H9 (cell line): ENCODE data around the gene VPREB3. TPM values are rescaled to one million over a fixed set of nuclear protein-coding genes. Genes with fewer than 3 reads are reported as not detected.

ENCODE experiments used
- DNase-seq: peaks from one replicate; pipeline ENCODE4 v3.0.0-alpha.2; 2017
- H2AFZ ChIP-seq: one replicate; pipeline ENCODE4 v1.6.1; 2013; ENCODE audit warnings: mild to moderate bottlenecking, low read length, control low read depth, moderate library complexity
- H2AK5ac ChIP-seq: 2 replicates; pipeline ENCODE4 v1.6.1; 2013; ENCODE audit warnings: low read length, control low read depth, mixed read lengths; ENCODE audit not compliant: insufficient read length
- H2BK120ac ChIP-seq: one replicate; pipeline ENCODE4 v1.6.1; 2013; ENCODE audit warnings: low read depth, mild to moderate bottlenecking, low read length, control low read depth, inconsistent platforms; ENCODE audit not compliant: poor library complexity, severe bottlenecking
- H2BK12ac ChIP-seq: 2 replicates; pipeline ENCODE4 v1.6.1; 2013; ENCODE audit warnings: low read length, control low read depth, mixed read lengths, low read depth; ENCODE audit not compliant: insufficient read length
- H2BK15ac ChIP-seq: 2 replicates; pipeline ENCODE4 v1.6.1; 2013; ENCODE audit warnings: low read depth, low read length, control low read depth
- H2BK20ac ChIP-seq: one replicate; pipeline ENCODE4 v1.6.1; 2013; ENCODE audit warnings: low read depth, mild to moderate bottlenecking, low read length, control low read depth, inconsistent platforms; ENCODE audit not compliant: poor library complexity, severe bottlenecking
- H2BK5ac ChIP-seq: 2 replicates; pipeline ENCODE4 v1.6.1; 2013; ENCODE audit warnings: low read length, control low read depth, mixed read lengths; ENCODE audit not compliant: insufficient read length
- H3K14ac ChIP-seq: 2 replicates; pipeline ENCODE4 v1.6.1; 2013; ENCODE audit warnings: low read length, control low read depth; ENCODE audit not compliant: insufficient read depth
- H3K18ac ChIP-seq: 2 replicates; pipeline ENCODE4 v1.6.1; 2013; ENCODE audit warnings: low read depth, mild to moderate bottlenecking, mixed read lengths, low read length, control low read depth; ENCODE audit not compliant: insufficient read length
- H3K23ac ChIP-seq: 2 replicates; pipeline ENCODE4 v1.6.1; 2013; ENCODE audit warnings: low read length, control low read depth, mixed read lengths, low read depth; ENCODE audit not compliant: insufficient read length
- H3K23me2 ChIP-seq: 2 replicates; pipeline ENCODE4 v1.6.1; 2013; ENCODE audit warnings: low read depth, mild to moderate bottlenecking, mixed read lengths, low read length, control low read depth; ENCODE audit not compliant: insufficient read length, poor library complexity, severe bottlenecking
- H3K27ac ChIP-seq: 2 replicates; pipeline ENCODE4 v1.5.1; 2013; ENCODE audit warnings: low read length, control low read depth, mixed read lengths, low read depth; ENCODE audit not compliant: insufficient read length
- H3K27me3 ChIP-seq: 2 replicates; pipeline ENCODE4 v1.6.1; 2013; ENCODE audit warnings: low read length, control low read depth, inconsistent platforms; ENCODE audit not compliant: insufficient read depth
- H3K4ac ChIP-seq: 2 replicates; pipeline ENCODE4 v1.6.1; 2013; ENCODE audit warnings: low read depth, mild to moderate bottlenecking, control low read depth, inconsistent platforms, low read length, moderate library complexity
- H3K4me1 ChIP-seq: 2 replicates; pipeline ENCODE4 v1.6.1; 2013; ENCODE audit warnings: low read length, control low read depth, inconsistent platforms; ENCODE audit not compliant: insufficient read depth
- H3K4me2 ChIP-seq: 2 replicates; pipeline ENCODE4 v1.6.1; 2013; ENCODE audit warnings: low read length, control low read depth, mixed read lengths; ENCODE audit not compliant: insufficient read length, insufficient read depth
- H3K56ac ChIP-seq: 2 replicates; pipeline ENCODE4 v1.6.1; 2013; ENCODE audit warnings: low read depth, mild to moderate bottlenecking, mixed read lengths, low read length, control low read depth; ENCODE audit not compliant: insufficient read length
- H3K79me1 ChIP-seq: 2 replicates; pipeline ENCODE4 v1.6.1; 2013; ENCODE audit warnings: low read depth, mild to moderate bottlenecking, moderate library complexity, low read length, control low read depth, inconsistent platforms; ENCODE audit not compliant: insufficient read depth, poor library complexity, severe bottlenecking
- H3K79me2 ChIP-seq: 2 replicates; pipeline ENCODE4 v1.6.1; 2013; ENCODE audit warnings: low read length, control low read depth, inconsistent platforms; ENCODE audit not compliant: insufficient read depth
- H3K9ac ChIP-seq: 2 replicates; pipeline ENCODE4 v1.6.1; 2013; ENCODE audit warnings: low read length, control low read depth, mixed read lengths; ENCODE audit not compliant: insufficient read length; ENCODE audit errors: extremely low read depth
- H3K9me3 ChIP-seq: one replicate; pipeline ENCODE4 v1.6.1; 2013; ENCODE audit warnings: low read depth, low read length, inconsistent platforms; ENCODE audit not compliant: control insufficient read depth
- H3T11ph ChIP-seq: one replicate; pipeline ENCODE4 v1.6.1; 2013; ENCODE audit warnings: mild to moderate bottlenecking, low read length, control low read depth, inconsistent platforms
- H4K20me1 ChIP-seq: one replicate; pipeline ENCODE4 v1.6.1; 2013; ENCODE audit not compliant: control insufficient read depth, insufficient read length, insufficient read depth
- H4K5ac ChIP-seq: 2 replicates; pipeline ENCODE4 v1.6.1; 2013; ENCODE audit warnings: low read depth, mild to moderate bottlenecking, mixed read lengths, low read length, control low read depth; ENCODE audit not compliant: insufficient read length
- H4K8ac ChIP-seq: replicated peaks from 2 replicates; pipeline ENCODE4 v1.6.1; 2013; ENCODE audit warnings: low read length, control low read depth, mixed read lengths, low read depth; ENCODE audit not compliant: insufficient read length
- H4K91ac ChIP-seq: 2 replicates; pipeline ENCODE4 v1.6.1; 2013; ENCODE audit warnings: low read depth, mild to moderate bottlenecking, moderate library complexity, mixed read lengths, low read length, control low read depth; ENCODE audit not compliant: insufficient read length
- H3K27ac Mint-ChIP-seq, 3 experiments: 2 replicates in 2 of 3; 3 replicates in 1 of 3; pipeline ENCODE4 v1.8.0; 2020 to 2021; ENCODE audit warnings: mixed read lengths in 3 of 3, mild to moderate bottlenecking in 1 of 3, moderate library complexity in 1 of 3
- H3K27me3 Mint-ChIP-seq: 2 replicates; pipeline ENCODE4 v1.8.0; 2021; ENCODE audit warnings: low read depth, mild to moderate bottlenecking, moderate library complexity, mixed read lengths
- H3K36me3 Mint-ChIP-seq, 3 experiments: 2 replicates in 2 of 3; 3 replicates in 1 of 3; pipeline ENCODE4 v1.8.0; 2020 to 2021; ENCODE audit warnings: low read depth in 3 of 3, mixed read lengths in 3 of 3; ENCODE audit not compliant: insufficient read depth in 1 of 3
- H3K4me1 Mint-ChIP-seq, 2 experiments: 2 replicates each; pipeline ENCODE4 v1.8.0; 2020; ENCODE audit warnings: mixed read lengths in 2 of 2
- H3K4me3 Mint-ChIP-seq, 2 experiments: 2 replicates in 1 of 2; 3 replicates in 1 of 2; pipeline ENCODE4 v1.8.0; 2020 to 2021; ENCODE audit warnings: mild to moderate bottlenecking in 2 of 2, mixed read lengths in 2 of 2, moderate library complexity in 1 of 2
- H3K9me3 Mint-ChIP-seq, 2 experiments: 2 replicates in 1 of 2; 3 replicates in 1 of 2; pipeline ENCODE4 v1.8.0; 2020; ENCODE audit warnings: mild to moderate bottlenecking in 2 of 2, mixed read lengths in 2 of 2, moderate library complexity in 1 of 2
- CTCF ChIP-seq: fragments of 200-600 bp; sonication (generic); conservative IDR thresholded peaks from 3 replicates; pipeline ENCODE4 v1.8.0; 2021; ENCODE audit warnings: antibody characterized with exemption, mild to moderate bottlenecking
- WGBS: extraction: QIAGEN DNeasy Blood & Tissue Kit; methylation state at CpG from one replicate; pipeline ENCODE4 v1.1.7; 2013; ENCODE audit warnings: missing lambda C conversion rate, low lambda C conversion rate, mixed read lengths; ENCODE audit not compliant: insufficient read length; ENCODE audit errors: extremely low coverage; 5-methylcytosine and 5-hydroxymethylcytosine counted together
- total RNA-seq: library from RNA; stranded (reverse); gene quantifications from 2 replicates; pipeline ENCODE4 v1.2.1, GENCODE V29; 2021

Gene VPREB3
- total RNA-seq, 1 experiment from 2014 or later, result 0.50 TPM

DNA sequence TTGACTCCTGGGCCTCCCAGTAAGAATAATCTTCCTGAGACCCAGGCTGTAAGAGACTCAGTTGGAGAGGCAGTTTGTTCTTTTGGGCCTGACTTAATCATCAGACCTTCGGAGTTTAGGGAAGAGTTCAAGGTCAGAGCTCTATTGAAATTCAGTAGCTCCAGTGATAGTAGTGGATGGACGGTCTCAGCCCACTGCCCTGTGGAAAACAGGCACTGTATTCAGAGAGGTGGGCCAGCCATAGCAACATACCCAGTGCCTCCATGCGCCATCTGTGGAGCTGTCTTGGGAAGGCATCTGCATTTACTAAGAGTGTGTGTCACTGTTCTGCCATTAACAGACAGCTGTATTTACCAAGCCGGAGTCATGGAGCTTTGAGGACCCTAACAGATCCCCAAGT, 35.4 kb upstream of the VPREB3 start:
- Histone ChIP-seq H3K18ac (no peak overlapping the region), H3T11ph (no peak overlapping the region), H4K91ac (no peak overlapping the region), H3K4me2 (no peak overlapping the region), H3K9me3 (no peaks in the 10 kb centered on the region), H2AK5ac (no peak overlapping the region), H2BK120ac (no peak overlapping the region), H3K23me2 (peaks cover 2% of the 10 kb centered on the region), H2BK20ac (no peak overlapping the region), H2BK15ac (no peak overlapping the region), H3K56ac (no peak overlapping the region), H4K20me1 (no peaks in the 10 kb centered on the region), H3K9ac (no peak overlapping the region), H4K8ac (no peak overlapping the region), H3K27me3 (no peaks in the 10 kb centered on the region; the same call in 1 of the 2 replicates), H3K14ac (no peak overlapping the region), H2AFZ (no peak overlapping the region), H3K4me1 (peaks cover 2% of the 10 kb centered on the region; the same call in 1 of the 2 replicates), H3K27ac (no peak overlapping the region), H3K4ac (no peak overlapping the region), H3K79me1 (no peaks in the 10 kb centered on the region), H2BK5ac (no peak overlapping the region), H4K5ac (no peak overlapping the region), H2BK12ac (no peak overlapping the region), H3K79me2 (peaks cover 16% of the 10 kb centered on the region; the same call in 1 of the 2 replicates), H3K23ac (no peak overlapping the region)
- Mint-ChIP-seq H3K4me1 (peaks cover 22 to 30% of the 10 kb centered on the region in 2 experiments), H3K27me3 (no peaks in the 10 kb centered on the region), H3K9me3 (no peaks in the 10 kb centered on the region), H3K4me3 (peak overlapping the region in 1 of 2 experiments; percentile 13; a peak in 1 of 5 replicates), H3K27ac (peak overlapping the region in 2 of 3 experiments; percentile 19 to 39; a peak in 3 of 7 replicates), H3K36me3 (peaks cover 14 to 36% (median 34%) of the 10 kb centered on the region in 3 experiments; a peak in 6 of 7 replicates)
- peak; percentile 30; the same call in 1 of the 3 replicates for TF ChIP-seq CTCF
- no peak for DNase-seq
- no CpG with 5 or more reads among the region's 4 CpGs for WGBS
